Measurements from ENCODE around the gene COPRS.

Gene COPRS

GRCh38 chr17:31869797-31870568 is 10.9 kb upstream of the COPRS start:
- H3K27me3 ChIP-seq (ENCODE audit: insufficient read depth, low read length): no peaks in the 10 kb centered on the region
- H2AFZ ChIP-seq (ENCODE audit: low read depth, low read length): no peak overlapping the region
- no peak overlapping the region for H3K4me3 ChIP-seq (ENCODE audit: low read length)
- H3K36me3 ChIP-seq (ENCODE audit: insufficient read depth, low read length): peaks cover 62% of the 10 kb centered on the region
- no peaks in the 10 kb centered on the region for H3K9me3 ChIP-seq (ENCODE audit: low read length)
- no peaks in the 10 kb centered on the region for H3K4me1 ChIP-seq (ENCODE audit: insufficient read depth, low read length)

- Histone ChIP-seq H3K4me1 (ENCODE audit: insufficient read depth, low read length) (no peaks in the 10 kb centered on the region), H3K9me3 (ENCODE audit: low read length) (no peaks in the 10 kb centered on the region), H3K36me3 (ENCODE audit: insufficient read depth, low read length) (peaks cover 66% of the 10 kb centered on the region), H3K4me3 (ENCODE audit: low read length) (no peak overlapping the region), H3K27me3 (ENCODE audit: insufficient read depth, low read length) (no peaks in the 10 kb centered on the region), H2AFZ (ENCODE audit: low read depth, low read length) (no peak overlapping the region)
These were observed 10.0 kb upstream of the COPRS start for GRCh38 chr17:31869031-31869430.

- peaks cover 28% of the 10 kb centered on the region for H3K36me3 ChIP-seq (ENCODE audit: insufficient read depth, low read length)
- H3K9me3 ChIP-seq (ENCODE audit: low read length): no peaks in the 10 kb centered on the region
- no peaks in the 10 kb centered on the region for H3K27me3 ChIP-seq (ENCODE audit: insufficient read depth, low read length)
- peaks cover 18% of the 10 kb centered on the region for H3K4me1 ChIP-seq (ENCODE audit: insufficient read depth, low read length)
- no peak overlapping the region for H2AFZ ChIP-seq (ENCODE audit: low read depth, low read length)
- H3K4me3 ChIP-seq (ENCODE audit: low read length): peak overlapping the region; percentile 52
These were observed 504 bp upstream of the COPRS start for GRCh38 chr17:31859487-31860008.

GRCh38 chr17:31857920-31858641 is 963 bp downstream of the COPRS start:
- Histone ChIP-seq H3K36me3 (ENCODE audit: insufficient read depth, low read length) (peaks cover 16% of the 10 kb centered on the region), H3K27me3 (ENCODE audit: insufficient read depth, low read length) (no peaks in the 10 kb centered on the region), H2AFZ (ENCODE audit: low read depth, low read length) (peak overlapping the region; percentile 73), H3K4me3 (ENCODE audit: low read length) (peak overlapping the region; percentile 81), H3K4me1 (ENCODE audit: insufficient read depth, low read length) (peaks cover 18% of the 10 kb centered on the region), H3K9me3 (ENCODE audit: low read length) (no peaks in the 10 kb centered on the region)

GRCh38 chr17:31856750-31857149 is 2.3 kb downstream of the COPRS start:
- H2AFZ ChIP-seq (ENCODE audit: low read depth, low read length): no peak overlapping the region
- peaks cover 17% of the 10 kb centered on the region for H3K36me3 ChIP-seq (ENCODE audit: insufficient read depth, low read length)

GRCh38 chr17:31854672-31855071 is 4.4 kb downstream of the COPRS start:
- H3K27me3 ChIP-seq (ENCODE audit: insufficient read depth, low read length): no peaks in the 10 kb centered on the region
- no peak overlapping the region for H3K4me3 ChIP-seq (ENCODE audit: low read length)
- peaks cover 18% of the 10 kb centered on the region for H3K4me1 ChIP-seq (ENCODE audit: insufficient read depth, low read length)
- peaks cover 15% of the 10 kb centered on the region for H3K36me3 ChIP-seq (ENCODE audit: insufficient read depth, low read length)
- H3K9me3 ChIP-seq (ENCODE audit: low read length): no peaks in the 10 kb centered on the region
- no peak overlapping the region for H2AFZ ChIP-seq (ENCODE audit: low read depth, low read length)

More at GRCh38 chr17:31856750-31857149, 2.3 kb downstream of the COPRS start:
- Histone ChIP-seq H3K9me3 (ENCODE audit: low read length) (no peaks in the 10 kb centered on the region), H3K27me3 (ENCODE audit: insufficient read depth, low read length) (no peaks in the 10 kb centered on the region), H3K4me3 (ENCODE audit: low read length) (no peak overlapping the region), H3K4me1 (ENCODE audit: insufficient read depth, low read length) (peaks cover 18% of the 10 kb centered on the region)

GRCh38 chr17:31853911-31854470 is 5.1 kb downstream of the COPRS start:
- H3K4me3 ChIP-seq (ENCODE audit: low read length): no peak overlapping the region
- H2AFZ ChIP-seq (ENCODE audit: low read depth, low read length): no peak overlapping the region
- H3K27me3 ChIP-seq (ENCODE audit: insufficient read depth, low read length): no peaks in the 10 kb centered on the region
- no peaks in the 10 kb centered on the region for H3K9me3 ChIP-seq (ENCODE audit: low read length)
- H3K4me1 ChIP-seq (ENCODE audit: insufficient read depth, low read length): peaks cover 18% of the 10 kb centered on the region
- H3K36me3 ChIP-seq (ENCODE audit: insufficient read depth, low read length): peaks cover 15% of the 10 kb centered on the region

GRCh38 chr17:31845291-31845690 is 13.8 kb downstream of the COPRS start:
- H3K27me3 ChIP-seq (ENCODE audit: insufficient read depth, low read length): peaks cover 5% of the 10 kb centered on the region
- no peak overlapping the region for H2AFZ ChIP-seq (ENCODE audit: low read depth, low read length)
- H3K36me3 ChIP-seq (ENCODE audit: insufficient read depth, low read length): no peaks in the 10 kb centered on the region
- H3K4me3 ChIP-seq (ENCODE audit: low read length): no peak overlapping the region
- H3K9me3 ChIP-seq (ENCODE audit: low read length): no peaks in the 10 kb centered on the region
- no peaks in the 10 kb centered on the region for H3K4me1 ChIP-seq (ENCODE audit: insufficient read depth, low read length)

GRCh38 chr17:31843070-31843745 is 15.8 kb downstream of the COPRS start:
- no peaks in the 10 kb centered on the region for H3K9me3 ChIP-seq (ENCODE audit: low read length)
- H2AFZ ChIP-seq (ENCODE audit: low read depth, low read length): no peak overlapping the region
- H3K36me3 ChIP-seq (ENCODE audit: insufficient read depth, low read length): no peaks in the 10 kb centered on the region
- H3K27me3 ChIP-seq (ENCODE audit: insufficient read depth, low read length): peaks cover 5% of the 10 kb centered on the region
- no peaks in the 10 kb centered on the region for H3K4me1 ChIP-seq (ENCODE audit: insufficient read depth, low read length)
- no peak overlapping the region for H3K4me3 ChIP-seq (ENCODE audit: low read length)

- no peaks in the 10 kb centered on the region for H3K36me3 ChIP-seq (ENCODE audit: insufficient read depth, low read length)
- H2AFZ ChIP-seq (ENCODE audit: low read depth, low read length): no peak overlapping the region
- H3K27me3 ChIP-seq (ENCODE audit: insufficient read depth, low read length): peaks cover 10% of the 10 kb centered on the region
- no peaks in the 10 kb centered on the region for H3K4me1 ChIP-seq (ENCODE audit: insufficient read depth, low read length)
- no peak overlapping the region for H3K4me3 ChIP-seq (ENCODE audit: low read length)
- H3K9me3 ChIP-seq (ENCODE audit: low read length): no peaks in the 10 kb centered on the region
These were observed 16.6 kb downstream of the COPRS start for GRCh38 chr17:31842195-31843069.

- Histone ChIP-seq H2AFZ (ENCODE audit: low read depth, low read length) (no peak overlapping the region), H3K9me3 (ENCODE audit: low read length) (no peaks in the 10 kb centered on the region), H3K4me3 (ENCODE audit: low read length) (no peak overlapping the region), H3K4me1 (ENCODE audit: insufficient read depth, low read length) (no peaks in the 10 kb centered on the region), H3K36me3 (ENCODE audit: insufficient read depth, low read length) (no peaks in the 10 kb centered on the region), H3K27me3 (ENCODE audit: insufficient read depth, low read length) (peaks cover 10% of the 10 kb centered on the region)
These were observed 17.2 kb downstream of the COPRS start for GRCh38 chr17:31841850-31842194.

GRCh38 chr17:31838636-31839225 is 20.3 kb downstream of the COPRS start:
- Histone ChIP-seq H2AFZ (ENCODE audit: low read depth, low read length) (no peak overlapping the region), H3K27me3 (ENCODE audit: insufficient read depth, low read length) (peaks cover 5% of the 10 kb centered on the region), H3K4me3 (ENCODE audit: low read length) (no peak overlapping the region), H3K4me1 (ENCODE audit: insufficient read depth, low read length) (no peaks in the 10 kb centered on the region), H3K36me3 (ENCODE audit: insufficient read depth, low read length) (no peaks in the 10 kb centered on the region), H3K9me3 (ENCODE audit: low read length) (no peaks in the 10 kb centered on the region)

Data from neuron (in vitro differentiated cells).